GM12891 (cell line): Measurements from ENCODE around the gene SLX4IP.

Experiments
- DNase-seq: peaks from one replicate; pipeline ENCODE4 v3.0.0; 2011; ENCODE audit warnings: low spot score; ENCODE audit not compliant: insufficient read length
- FAIRE-seq: peaks from 2 replicates; lab custom pipeline; 2011; peaks lifted over from hg19 to GRCh38; lab: Jason Lieb, UNC
- PAX5 ChIP-seq: IDR thresholded peaks from 2 replicates; pipeline ENCODE4 v1.6.1; 2011; ENCODE audit warnings: low read length, moderate library complexity, mild to moderate bottlenecking; ENCODE audit not compliant: insufficient read depth, severe bottlenecking
- POLR2A ChIP-seq: IDR thresholded peaks from 2 replicates; pipeline ENCODE4 v1.6.1; 2011; ENCODE audit warnings: low read depth, low read length, control low read depth
- POLR2AphosphoS5 ChIP-seq: IDR thresholded peaks from 2 replicates; pipeline ENCODE4 v1.6.1; 2011; ENCODE audit warnings: low read depth, low read length, control low read depth
- POU2F2 ChIP-seq: IDR thresholded peaks from 2 replicates; pipeline ENCODE4 v1.6.1; 2011; ENCODE audit warnings: low read depth, mild to moderate bottlenecking, control low read depth, low read length, moderate library complexity
- SPI1 ChIP-seq: IDR thresholded peaks from 2 replicates; pipeline ENCODE4 v1.6.1; 2011; ENCODE audit warnings: low read depth, low read length, control low read depth
- TAF1 ChIP-seq: IDR thresholded peaks from 2 replicates; pipeline ENCODE4 v1.6.1; 2011; ENCODE audit warnings: low read depth, low read length, control low read depth

SLX4IP gene

GRCh38 chr20:10634683-10635411, 199.7 kb downstream of the SLX4IP start:
- no peak for TF ChIP-seq POLR2AphosphoS5
- no peak for TF ChIP-seq TAF1
- TF ChIP-seq SPI1 = no peak
- no peak for TF ChIP-seq PAX5
- TF ChIP-seq POU2F2 = no peak
- TF ChIP-seq POLR2A = no peak
- no peak for DNase-seq
- no peak for FAIRE-seq

GRCh38 chr20:10635476-10636208, 200.5 kb downstream of the SLX4IP start:
- no peak for FAIRE-seq
- DNase-seq = no peak
- TF ChIP-seq SPI1 (no peak), TAF1 (no peak), PAX5 (no peak), POLR2AphosphoS5 (no peak), POLR2A (no peak), POU2F2 (no peak)

- no peak for FAIRE-seq
Observed at GRCh38 chr20:10636326-10636818, 201.3 kb downstream of the SLX4IP start.

GRCh38 chr20:10637031-10637559, 202.0 kb downstream of the SLX4IP start:
- no peak for FAIRE-seq
- DNase-seq = no peak
- TF ChIP-seq TAF1 = no peak
- TF ChIP-seq POLR2AphosphoS5 = no peak
- TF ChIP-seq PAX5 = no peak
- TF ChIP-seq SPI1 = no peak
- no peak for TF ChIP-seq POLR2A
- TF ChIP-seq POU2F2 = no peak

More at GRCh38 chr20:10636326-10636818, 201.3 kb downstream of the SLX4IP start:
- TF ChIP-seq POLR2AphosphoS5 (no peak), PAX5 (no peak), TAF1 (no peak), POLR2A (no peak), SPI1 (no peak), POU2F2 (no peak)
- DNase-seq = no peak

- FAIRE-seq (no peak), DNase-seq (no peak)
- TF ChIP-seq POU2F2 (no peak), SPI1 (no peak), POLR2AphosphoS5 (no peak), PAX5 (no peak), POLR2A (no peak), TAF1 (no peak)
Observed at GRCh38 chr20:10637563-10637962, 202.5 kb downstream of the SLX4IP start.

- TF ChIP-seq POU2F2 (no peak), PAX5 (no peak), POLR2AphosphoS5 (no peak), SPI1 (no peak), TAF1 (no peak), POLR2A (no peak)
- DNase-seq = no peak
- no peak for FAIRE-seq
Observed at GRCh38 chr20:10639077-10639736, 204.1 kb downstream of the SLX4IP start.

GRCh38 chr20:10639737-10640556, 204.8 kb downstream of the SLX4IP start:
- DNase-seq (no peak), FAIRE-seq (no peak)
- TF ChIP-seq SPI1 = no peak
- TF ChIP-seq TAF1 = no peak
- no peak for TF ChIP-seq PAX5
- TF ChIP-seq POLR2A = no peak
- TF ChIP-seq POU2F2 = no peak
- no peak for TF ChIP-seq POLR2AphosphoS5

GRCh38 chr20:10640897-10641296, 205.8 kb downstream of the SLX4IP start:
- no peak for FAIRE-seq
- DNase-seq = no peak
- TF ChIP-seq PAX5 = no peak
- no peak for TF ChIP-seq SPI1
- no peak for TF ChIP-seq POLR2AphosphoS5
- TF ChIP-seq POLR2A = no peak
